PC-9 (cell line): Measurements from ENCODE around the gene FBXL5.

ENCODE experiments used
- EZH2 ChIP-seq: fragments of 200-600 bp; sonication (generic); IDR thresholded peaks from 2 replicates; pipeline ENCODE4 v1.8.0; 2017; ENCODE audit warnings: antibody characterized with exemption, low read depth
- TF ChIP-seq, protein P1 (sequence below): fragments of 200-600 bp; sonication (generic); conservative IDR thresholded peaks from 2 replicates; pipeline ENCODE4 v1.6.1; 2017; ENCODE audit warnings: mixed run types, antibody characterized with exemption, mild to moderate bottlenecking, moderate library complexity

DNA sequence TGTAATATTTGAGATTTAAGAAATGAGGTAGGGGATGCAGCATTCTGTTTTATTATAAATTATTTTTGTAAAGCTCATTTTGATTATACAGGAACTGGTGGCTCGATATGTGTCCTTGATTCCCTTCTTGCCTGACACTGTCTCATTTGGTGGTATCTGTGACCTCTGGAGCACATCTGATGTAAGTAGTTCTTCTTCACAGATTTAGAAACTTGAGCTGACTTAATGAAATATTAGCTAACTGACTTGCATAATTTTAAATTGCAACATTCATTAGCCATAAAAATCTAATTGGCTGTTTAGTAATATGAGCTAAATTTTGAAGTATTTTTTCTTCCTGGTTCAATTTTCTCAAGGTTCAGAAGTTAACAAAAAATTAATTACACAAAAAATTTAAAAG, 69.1 kb downstream of the FBXL5 start:
- TF ChIP-seq, protein P1, sequence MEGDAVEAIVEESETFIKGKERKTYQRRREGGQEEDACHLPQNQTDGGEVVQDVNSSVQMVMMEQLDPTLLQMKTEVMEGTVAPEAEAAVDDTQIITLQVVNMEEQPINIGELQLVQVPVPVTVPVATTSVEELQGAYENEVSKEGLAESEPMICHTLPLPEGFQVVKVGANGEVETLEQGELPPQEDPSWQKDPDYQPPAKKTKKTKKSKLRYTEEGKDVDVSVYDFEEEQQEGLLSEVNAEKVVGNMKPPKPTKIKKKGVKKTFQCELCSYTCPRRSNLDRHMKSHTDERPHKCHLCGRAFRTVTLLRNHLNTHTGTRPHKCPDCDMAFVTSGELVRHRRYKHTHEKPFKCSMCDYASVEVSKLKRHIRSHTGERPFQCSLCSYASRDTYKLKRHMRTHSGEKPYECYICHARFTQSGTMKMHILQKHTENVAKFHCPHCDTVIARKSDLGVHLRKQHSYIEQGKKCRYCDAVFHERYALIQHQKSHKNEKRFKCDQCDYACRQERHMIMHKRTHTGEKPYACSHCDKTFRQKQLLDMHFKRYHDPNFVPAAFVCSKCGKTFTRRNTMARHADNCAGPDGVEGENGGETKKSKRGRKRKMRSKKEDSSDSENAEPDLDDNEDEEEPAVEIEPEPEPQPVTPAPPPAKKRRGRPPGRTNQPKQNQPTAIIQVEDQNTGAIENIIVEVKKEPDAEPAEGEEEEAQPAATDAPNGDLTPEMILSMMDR: no peak
- no peak for TF ChIP-seq EZH2
